ENCODE results near the gene PROK2.

PROK2 gene, protein sequence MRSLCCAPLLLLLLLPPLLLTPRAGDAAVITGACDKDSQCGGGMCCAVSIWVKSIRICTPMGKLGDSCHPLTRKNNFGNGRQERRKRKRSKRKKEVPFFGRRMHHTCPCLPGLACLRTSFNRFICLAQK
- 0 to 4.4 (median 0.27) reads per million in 17 experiments for total RNA-seq

DNA sequence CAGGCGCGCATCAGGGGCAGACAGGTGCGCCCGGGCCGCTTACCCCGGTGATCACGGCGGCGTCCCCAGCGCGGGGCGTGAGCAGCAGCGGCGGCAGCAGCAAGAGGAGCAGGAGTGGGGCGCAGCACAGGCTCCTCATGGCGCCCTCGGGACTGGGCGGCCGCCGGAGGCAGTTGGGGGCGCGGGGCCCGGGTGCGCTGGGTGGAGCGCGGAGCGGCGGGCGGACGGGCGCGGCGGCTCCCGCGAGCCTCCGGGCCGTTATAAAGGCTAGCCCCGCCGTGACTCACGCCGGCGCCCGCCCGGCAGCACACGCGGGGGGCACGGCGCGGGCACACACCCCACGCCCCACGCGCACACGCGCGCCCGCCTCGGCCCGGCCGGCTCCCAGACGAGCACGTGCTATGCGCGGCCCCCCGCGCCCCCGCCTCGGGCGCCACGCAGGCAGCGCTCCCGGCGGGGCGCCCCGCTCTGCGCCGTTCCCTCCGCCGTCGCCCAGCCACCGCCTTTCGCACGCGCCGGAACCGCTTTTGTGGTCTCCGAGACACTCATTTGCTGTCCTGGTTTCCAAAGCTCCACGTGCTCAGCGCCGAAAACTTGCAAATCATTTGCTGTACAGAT, at the start of gene PROK2:
Gene PROK2 (minus strand): TSS at position 235 of the 618 bp plus-strand sequence. CDS start 96 bp downstream, at position 139.
- DNase-seq = peak; percentile 17 to 68 (median 43)

DNA sequence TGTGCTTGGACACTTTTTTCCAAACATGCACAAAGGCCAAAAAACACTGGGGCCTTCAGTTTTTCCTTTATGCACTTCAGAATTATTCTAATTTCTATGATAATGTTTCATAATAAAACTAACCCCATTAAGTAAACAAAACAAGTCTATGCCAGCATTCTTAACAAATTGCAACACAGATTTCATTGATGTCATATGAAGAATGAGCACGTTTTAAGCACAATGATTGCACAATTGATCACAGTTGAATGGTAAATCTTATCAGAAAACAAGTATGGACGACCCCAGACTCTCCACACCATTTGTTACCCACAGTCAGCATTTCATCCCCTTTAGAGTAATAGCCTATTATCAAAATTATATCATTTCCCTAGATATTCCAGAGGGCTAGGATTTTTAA, 46.7 kb upstream of the PROK2 start:
- DNase-seq = peak in 1 of 4 experiments; percentile 10

DNA sequence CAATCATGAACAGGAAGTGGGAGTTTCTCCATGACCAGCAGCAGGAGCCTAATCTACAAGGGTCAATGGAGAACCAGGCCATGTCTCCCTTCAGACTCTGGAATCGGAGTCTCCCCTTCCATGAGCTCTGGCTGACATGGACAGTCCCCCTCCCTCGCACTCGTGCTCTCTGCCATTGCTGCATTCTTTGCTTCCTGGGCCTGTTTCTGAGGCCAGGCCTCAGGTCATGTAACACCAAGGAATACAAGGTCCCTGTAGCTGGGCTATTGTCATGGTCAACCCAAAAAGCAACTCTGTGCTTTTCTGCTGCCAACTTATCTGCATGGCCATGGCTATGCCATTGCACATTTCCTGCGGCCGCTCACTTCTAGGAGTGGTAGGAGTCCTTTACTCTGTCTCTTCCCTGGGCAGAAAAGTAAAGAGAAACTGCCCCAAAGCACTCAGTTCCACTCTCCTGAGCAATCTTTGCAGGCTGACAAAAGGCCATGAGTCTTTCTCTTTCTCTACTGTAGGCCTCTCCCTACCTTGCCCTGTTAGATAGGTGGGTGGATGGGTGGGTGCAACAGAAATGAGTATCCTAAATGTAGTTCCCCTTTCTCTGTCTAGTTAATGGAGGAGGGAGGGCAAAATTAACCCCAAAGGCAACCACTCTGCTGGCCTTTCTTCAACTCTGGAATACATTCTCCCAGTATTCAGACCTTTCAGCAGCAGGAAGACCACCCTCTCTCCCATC, 40.8 kb upstream of the PROK2 start:
- peak in 3 of 4 experiments; percentile 29 to 43 (median 33) for DNase-seq

DNA sequence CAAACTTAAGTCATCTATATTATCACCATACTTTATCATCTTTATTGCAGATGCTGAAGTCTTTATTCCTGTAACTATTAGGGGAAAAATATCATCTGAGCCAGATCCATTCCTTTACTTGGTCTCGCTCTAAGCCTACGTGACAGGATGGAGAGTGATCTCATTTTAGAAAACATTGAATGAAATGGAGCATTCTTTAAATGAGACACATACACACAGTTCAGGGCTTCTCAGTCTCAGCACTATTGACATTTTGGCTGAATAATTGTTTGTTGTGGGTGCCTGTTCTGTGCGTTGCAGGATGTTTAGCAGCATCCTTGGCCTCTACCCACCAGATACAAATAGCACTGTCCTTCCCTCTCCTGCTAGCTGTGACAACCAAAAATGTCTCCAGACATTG, 36.2 kb upstream of the PROK2 start:
- DNase-seq = no peak

DNA sequence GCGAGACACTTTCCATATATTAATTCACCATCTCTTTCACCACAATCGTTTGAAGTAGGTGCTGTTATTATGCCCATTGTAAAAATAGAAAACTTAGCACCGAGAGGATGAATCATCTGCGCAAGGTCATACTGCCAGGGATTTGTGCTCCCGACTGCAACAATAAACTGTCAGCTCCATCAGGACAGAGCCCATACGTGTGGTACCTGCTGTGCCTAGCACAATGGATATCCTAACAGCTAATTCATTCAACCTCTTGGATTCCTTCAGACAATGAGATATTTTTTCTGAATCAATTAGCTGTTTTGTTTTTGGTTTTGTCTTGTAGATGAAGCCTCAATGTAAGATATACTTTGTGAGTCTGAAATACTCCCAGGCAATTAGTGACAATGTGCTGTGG, 32.3 kb upstream of the PROK2 start:
- no peak for DNase-seq

DNA sequence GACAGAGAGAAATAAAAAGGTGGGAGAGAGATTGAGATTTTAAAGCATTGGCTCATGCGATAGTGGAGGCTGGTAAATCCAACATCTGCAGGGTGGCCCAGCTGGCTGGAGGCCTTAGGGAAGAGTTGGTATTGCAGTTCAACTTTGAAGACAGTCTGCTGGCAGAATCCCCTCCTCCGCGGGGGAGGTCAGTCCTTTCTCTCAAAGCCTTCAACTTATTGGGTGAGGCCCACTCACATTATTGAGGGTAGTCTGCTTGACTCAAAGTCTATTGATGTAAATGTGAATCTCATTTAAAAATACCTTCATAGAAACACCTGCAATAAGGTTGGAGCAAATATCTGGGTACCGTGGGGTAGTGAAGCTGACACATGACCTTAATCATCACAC, 31.8 kb upstream of the PROK2 start:
- no peak for DNase-seq

DNA sequence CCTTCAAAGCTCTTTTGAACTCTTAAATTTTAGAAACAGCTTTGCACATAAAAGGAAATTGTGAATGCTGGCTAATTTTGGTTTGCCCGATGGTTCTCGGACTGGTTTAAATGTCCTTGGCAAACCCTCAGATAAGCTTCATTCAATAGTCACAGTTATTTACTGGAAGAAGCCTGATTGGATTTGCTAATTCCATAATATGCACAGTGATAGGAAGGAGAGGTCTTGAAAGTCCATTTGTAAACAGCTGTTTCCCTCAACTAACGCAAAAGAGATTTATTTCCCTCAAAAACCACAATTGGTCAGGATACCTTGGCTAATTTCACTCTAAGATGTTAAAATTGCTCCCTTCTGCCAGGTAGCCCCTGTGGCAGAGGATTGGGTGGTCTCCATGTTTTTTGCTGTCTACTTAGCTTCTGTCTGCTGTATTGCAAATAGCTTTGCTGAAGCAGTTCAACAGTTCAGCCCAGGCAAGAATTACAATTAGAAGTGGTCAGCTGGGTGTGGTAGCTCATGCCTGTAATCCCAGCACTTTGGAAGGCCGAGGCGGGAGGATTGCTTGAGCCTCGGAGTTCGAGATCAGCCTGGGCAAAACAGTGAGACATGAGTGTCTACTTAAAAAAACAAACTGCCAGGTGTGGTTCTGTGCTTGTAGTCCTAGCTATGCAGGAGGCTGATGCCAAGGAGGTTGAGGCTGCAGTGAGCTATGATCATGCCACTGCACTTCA, 30.6 kb upstream of the PROK2 start:
- no peak for DNase-seq

DNA sequence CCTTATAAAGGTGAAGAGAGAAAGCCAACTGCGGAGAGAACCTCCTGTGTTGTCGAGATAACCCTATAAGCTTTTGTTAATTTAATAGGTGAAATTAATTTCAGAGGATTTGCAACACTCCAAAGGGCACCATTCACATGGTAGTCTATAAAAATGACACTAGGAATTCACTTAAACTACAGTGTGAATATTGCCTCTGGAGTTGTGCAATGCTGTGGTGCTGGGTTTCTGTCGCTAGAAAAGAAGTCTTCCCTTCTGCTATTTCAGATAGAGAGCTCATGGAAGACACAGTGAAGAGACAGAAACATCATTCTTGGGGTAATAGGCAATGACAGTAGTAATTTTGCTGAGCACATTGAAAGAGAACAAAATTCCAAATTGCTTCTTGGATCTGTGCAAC, 28.8 kb upstream of the PROK2 start:
- peak in 1 of 4 experiments; percentile 32 for DNase-seq

DNA sequence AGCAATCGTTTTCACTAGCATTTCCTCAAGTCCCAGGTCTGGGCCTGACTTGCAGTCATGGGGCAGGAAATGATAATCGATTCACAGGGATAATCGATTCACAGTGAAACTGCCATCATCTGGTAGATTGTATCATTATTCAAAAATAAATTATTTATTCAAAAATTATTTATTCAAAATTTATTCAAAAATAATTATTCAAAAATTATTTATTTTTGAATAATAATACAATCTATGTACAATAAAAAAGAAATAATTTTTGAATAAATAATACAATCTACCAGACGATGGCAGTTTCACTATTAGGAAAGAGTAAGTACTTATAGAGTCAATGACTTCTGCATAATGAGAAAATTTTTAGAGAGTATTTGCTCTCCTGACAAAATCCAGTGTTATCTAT, 28.1 kb upstream of the PROK2 start:
- no peak for DNase-seq

DNA sequence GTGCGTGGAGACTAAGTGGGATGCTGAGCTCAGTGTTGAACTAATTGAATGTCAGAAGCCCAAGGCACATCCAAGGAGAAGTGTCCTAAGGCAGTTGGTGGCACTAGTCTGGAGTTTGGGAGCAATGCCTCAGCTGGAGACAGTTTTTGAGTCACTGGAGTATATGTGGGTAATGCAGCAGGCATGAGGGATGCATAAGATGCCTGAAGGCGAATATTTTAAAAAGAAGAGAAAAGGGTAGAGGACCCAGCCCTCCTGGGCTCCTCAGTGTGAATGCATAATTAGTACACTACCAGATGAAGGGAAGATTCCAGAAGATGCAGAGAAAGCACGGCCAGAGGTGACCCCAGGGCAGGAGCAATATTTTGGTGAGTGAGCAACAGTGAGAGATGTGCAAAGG, 25.1 kb upstream of the PROK2 start:
- DNase-seq = no peak

DNA sequence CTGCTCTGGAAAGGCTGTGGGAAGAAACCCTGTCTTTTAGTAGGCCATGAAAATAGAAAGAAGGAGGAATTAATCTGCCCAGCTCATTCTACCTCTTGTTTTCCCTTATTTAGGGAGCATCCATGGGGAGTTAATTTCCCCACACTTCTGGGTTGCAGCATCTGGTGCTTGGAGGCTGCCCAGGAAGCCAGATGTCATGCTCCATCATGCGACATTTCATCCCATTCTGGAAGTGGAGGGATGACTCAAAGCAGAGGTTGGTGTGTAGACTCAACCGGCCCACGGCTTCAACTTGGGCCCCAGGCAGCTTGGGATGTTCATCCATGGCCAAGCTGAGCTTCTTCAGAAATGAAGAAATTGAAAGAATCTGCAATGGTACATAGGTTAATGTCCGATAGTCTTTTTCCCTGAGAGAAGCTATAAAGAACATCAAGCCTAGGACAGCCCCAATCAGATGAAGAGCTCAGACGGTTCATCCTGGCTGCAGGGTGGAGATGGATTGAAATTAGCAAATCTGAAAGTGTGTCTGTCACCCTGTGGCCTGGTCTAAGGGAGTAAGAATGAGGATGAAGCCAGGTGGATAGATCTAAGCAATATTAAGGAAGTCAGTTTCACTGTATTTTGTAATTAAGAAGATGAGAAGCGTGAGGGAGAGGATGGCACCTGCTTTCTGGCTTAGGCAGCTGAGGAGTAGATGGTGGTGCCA, 24.5 kb upstream of the PROK2 start:
- no peak for DNase-seq

DNA sequence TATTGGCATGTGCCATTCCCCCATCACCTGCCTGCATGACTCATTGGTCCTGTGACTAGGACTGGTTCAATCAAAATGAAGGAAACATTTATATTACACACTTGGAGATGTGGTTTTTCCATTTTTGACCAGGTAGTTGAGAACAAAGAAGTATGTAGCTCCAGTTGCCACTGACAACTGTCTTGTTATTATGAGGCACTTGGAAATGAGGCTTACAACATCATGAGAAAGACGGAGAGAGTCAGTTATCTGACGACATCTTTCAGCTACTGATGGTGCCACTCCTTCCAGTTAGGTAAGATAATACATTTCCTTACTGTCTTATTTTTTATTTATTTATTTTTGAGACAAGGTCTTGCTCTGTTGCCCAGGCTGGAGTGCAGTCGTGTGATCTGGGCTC, 21.8 kb upstream of the PROK2 start:
- DNase-seq = no peak

DNA sequence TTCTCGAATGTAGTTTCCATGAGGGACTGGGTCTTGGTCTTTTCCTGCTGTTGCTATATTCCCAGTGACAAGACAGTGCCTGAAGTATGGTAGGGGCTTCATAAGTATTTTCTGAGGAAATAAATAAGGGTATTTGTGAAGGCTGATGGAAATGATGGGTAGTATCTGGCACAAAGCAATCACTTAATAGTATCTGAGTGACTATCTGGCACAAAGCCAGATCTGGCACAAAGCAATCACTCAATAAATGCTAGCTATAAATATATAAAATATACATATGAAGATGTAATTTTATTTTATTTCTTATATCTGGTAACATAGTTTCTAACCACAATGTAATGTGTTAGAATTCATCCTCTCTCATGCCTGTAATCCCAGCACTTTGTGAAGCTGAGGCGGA, 20.7 kb upstream of the PROK2 start:
- DNase-seq = no peak

DNA sequence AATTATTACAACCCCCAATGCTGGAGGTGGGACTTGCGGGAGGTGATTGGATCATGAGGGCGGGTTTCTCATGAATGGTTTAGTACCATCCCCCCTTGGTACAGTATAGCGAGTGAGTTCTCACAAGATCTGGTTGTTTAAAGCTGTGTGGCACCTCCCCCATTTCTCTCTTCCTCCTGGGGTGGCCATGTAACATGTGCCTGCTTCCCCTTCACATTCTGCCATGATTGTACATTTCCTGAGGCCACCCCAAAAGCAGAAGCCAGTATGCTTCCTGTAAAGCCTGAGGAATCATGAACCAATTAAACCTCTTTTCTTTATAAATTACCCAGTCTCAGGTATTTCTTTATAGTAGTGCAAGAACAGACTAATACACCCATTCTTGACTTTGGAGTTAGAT, 20.3 kb upstream of the PROK2 start:
- peak; percentile 53 to 87 (median 77) for DNase-seq

DNA sequence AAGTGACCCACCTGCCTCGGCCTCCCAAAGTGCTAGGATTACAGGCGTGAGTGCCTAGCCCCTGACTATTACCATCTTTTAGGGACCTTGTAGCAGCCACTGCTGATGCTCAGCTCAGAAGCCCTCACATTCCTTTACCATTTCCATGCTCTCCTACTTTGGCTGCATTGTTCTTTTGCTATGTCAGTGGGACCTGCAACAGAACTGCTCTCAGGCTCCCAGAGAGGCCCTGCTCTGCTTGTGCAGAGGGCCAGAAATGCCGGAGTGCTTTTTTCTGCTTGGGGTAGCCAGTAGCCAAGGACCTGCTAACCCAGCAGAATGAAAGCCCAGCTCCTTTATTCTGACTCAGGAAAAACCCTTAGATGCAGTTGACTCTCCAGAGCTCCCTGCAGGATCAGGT, 18.3 kb upstream of the PROK2 start:
- no peak for DNase-seq

DNA sequence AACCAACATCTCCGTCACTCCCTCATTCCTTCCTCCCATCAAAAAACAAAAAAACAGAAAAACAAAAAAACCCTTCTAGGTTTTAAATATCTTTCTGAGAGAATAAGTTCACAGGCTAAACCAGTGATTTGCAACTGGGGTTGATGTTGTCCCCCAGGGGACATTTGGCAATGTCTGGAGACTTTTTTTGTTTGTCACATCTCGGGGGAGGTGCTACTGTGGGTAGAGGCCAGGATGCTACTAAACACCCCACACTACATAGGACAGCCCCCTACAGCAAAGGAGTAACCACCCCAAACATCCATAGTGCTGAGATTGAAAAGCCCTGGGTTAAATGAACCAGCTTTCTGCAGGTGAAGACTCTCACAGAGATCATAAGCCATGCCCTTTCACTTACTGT, 17.0 kb upstream of the PROK2 start:
- DNase-seq = no peak

DNA sequence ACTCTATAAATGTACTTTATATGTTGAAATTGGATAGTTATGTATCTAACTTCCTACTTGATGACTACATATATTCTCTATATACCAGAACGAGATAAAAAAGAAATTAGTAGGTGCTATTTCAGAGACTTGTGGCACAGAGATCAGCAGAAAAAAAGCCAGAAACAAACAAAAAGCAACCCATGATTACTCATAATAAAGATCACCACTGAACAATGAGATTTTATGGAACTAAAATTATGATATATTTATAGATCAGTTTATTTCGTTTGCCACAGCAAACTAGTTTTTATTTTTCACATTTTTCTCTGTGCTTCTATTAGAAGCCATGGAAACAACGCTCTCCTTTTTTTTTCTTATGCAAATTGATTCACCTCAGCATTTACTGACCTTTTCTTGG, 15.1 kb upstream of the PROK2 start:
- no peak for DNase-seq

DNA sequence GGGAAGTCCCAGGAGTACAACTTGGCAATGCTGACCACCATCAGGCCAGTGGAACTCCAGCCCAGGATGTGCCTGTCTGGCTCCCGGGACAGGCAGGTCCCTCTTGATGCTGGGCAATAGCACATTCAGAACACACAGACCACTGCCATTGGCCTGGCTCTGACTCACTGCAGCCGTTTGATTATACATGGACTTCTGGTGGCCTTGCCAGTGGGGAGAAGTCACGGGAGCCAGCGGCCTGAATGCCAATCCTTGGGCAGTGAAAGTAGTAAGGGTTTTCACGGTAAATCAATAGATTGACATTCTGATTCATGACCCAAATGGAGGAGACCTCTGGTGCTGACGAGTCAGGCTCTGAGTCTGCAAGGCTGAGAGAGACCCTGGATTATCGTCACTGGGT, 12.5 kb upstream of the PROK2 start:
- DNase-seq = no peak

DNA sequence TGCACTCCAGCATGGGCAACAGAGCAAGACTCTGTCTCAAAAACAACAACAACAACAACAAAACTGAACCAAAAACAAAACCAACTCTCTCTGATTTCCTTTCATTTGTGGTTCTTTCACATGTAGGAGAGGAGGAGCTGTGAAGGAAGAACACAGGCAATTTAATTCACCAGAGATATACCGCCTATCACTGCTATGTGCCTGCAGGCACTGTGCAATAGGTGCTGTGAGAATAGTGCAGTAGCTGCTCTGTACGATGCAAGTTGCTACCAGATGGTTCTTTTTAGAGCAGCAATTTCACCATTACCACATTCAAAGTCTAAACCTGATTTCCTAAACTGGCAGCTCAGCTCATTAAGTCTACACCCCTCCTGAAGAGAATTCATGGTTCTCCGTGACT, 11.3 kb upstream of the PROK2 start:
- no peak for DNase-seq

DNA sequence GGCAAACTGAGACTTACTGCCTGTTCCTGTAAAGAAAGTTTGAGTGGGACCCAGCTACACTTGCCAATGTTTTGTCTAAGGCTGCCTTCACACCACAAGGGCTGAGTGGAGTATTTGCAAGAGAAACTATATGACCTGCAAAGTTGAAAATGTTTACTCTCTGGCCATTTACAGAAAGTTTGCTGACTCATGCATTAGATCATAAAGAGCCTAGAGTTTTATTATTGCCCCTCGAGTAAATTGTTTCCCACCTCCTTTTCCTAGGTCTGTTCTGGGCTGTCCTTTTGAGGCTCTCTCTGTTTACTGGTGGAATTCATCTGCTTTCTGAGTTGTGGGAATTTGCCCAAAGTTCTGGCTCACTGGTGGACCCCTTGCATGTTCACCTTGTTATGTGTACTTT, 6.7 kb upstream of the PROK2 start:
- DNase-seq = no peak

DNA sequence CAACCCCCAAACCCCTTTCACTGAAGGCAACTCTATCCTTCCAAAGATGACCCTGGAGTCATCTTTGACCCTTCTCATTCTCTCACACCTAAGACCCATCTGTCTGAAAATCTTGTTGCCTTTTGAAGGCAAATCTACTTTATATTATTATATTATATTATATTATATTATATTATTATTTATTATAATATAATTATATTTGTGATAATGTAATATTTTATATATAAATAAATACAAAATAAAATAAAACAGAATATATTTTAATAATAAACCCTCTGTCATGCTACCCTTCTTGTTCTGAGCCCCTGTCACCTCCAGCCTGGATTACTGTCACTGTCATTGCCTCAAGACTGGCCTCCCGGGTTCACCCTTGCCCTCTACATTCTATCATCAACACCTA, 5.0 kb upstream of the PROK2 start:
- DNase-seq = no peak

DNA sequence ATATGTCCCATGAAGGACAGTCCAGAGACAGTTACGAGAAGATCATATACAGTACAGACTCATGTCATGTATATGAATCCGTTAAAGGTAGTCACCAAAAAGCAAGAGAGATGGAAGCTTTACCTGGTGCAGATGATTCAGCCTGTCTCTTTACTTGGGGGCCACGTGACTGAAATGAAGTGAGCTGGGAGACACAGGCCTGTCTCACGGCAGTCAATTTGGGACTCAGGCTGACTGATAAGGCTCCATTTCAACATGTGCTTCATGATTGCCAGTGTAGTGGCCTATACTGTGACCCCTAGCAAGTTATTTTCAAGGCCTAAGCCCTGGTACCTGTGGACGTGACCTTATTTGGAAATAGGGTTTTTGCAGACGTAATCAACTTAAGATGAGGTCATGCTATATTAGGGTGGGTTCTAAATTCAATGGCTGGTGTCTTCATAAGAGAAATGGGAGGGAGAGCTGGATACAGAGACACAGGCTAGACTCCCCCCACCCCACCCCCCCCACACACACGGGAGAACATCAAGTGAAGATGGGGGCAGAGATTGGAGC, 3.0 kb upstream of the PROK2 start:
- no peak for DNase-seq

DNA sequence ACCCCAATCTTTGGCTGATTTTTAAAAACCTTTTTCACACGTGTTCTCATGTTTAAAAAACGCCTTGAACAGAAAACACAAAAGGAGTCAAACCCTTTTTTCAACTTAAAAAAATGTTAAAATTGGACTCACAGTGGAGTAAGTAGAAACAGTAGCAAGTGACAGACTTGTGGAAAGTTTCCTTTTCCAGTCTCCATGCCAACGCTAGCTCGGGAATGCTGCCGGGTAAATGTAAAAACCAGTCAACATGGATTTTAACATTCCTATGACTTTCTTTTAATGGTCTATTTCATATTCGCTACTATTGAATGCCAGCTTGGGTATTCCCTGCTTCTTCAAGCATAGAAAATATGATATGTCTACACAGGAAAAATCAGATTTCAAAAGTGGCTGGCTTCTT, 1.6 kb upstream of the PROK2 start:
- DNase-seq = no peak
